ENCODE measurements around the gene CCDC57.
A peak's percentile ranks its signal among the peaks of the same experiment; 100 is the strongest.

DNA sequence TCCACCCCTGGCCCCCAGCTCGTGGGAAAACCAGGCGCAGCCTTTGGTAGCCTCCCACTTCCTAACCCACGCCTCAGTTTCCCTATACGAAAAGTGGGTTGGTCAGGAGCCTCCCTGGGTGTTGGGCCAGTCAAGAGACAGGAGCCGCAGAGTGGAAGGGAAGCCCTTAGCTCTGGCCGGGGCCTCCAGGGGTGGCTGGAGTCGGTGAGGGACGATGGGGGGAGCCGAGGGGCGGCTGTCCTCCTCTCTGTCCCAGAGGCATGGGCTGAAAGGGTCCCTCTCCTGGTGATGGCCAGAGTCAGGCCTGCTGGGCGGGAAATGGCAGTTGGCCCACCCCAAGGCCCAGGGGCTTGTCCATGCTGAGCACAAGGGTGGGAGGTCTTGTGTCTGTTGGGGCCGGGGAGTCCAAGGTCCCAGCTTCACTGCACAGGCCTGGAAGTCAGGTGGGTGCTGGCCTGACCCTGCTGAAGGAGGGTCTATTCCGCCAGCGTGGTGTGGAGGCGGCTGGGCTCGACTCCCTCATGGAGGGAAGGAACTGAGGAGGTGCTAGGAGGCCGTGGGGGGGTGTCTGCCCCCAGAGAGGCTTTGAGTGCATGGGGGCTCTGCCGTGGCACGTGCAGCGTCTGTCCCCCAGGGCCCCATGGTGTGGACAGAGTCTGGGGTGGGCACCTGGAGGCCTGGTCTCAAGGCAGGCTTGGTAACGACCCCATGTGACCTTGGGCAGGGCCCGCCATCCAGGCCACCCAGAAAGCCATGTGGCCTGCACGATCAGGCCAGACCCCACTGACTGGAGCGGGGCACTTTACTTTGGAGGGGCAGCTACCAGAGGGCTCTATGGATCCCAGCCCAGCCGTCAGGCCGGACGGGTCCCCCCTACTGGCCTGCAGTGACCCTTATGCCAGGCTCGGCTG, 17.3 kb upstream of the CCDC57 start:
- TF ChIP-seq, protein P1, sequence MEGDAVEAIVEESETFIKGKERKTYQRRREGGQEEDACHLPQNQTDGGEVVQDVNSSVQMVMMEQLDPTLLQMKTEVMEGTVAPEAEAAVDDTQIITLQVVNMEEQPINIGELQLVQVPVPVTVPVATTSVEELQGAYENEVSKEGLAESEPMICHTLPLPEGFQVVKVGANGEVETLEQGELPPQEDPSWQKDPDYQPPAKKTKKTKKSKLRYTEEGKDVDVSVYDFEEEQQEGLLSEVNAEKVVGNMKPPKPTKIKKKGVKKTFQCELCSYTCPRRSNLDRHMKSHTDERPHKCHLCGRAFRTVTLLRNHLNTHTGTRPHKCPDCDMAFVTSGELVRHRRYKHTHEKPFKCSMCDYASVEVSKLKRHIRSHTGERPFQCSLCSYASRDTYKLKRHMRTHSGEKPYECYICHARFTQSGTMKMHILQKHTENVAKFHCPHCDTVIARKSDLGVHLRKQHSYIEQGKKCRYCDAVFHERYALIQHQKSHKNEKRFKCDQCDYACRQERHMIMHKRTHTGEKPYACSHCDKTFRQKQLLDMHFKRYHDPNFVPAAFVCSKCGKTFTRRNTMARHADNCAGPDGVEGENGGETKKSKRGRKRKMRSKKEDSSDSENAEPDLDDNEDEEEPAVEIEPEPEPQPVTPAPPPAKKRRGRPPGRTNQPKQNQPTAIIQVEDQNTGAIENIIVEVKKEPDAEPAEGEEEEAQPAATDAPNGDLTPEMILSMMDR (IDR thresholded peaks at IDR 0.05 in 8 of 11, conservative IDR thresholded peaks at IDR 0.05 in 3 of 11): no peak
- TF ChIP-seq POLR2AphosphoS5 (IDR thresholded peaks at IDR 0.05) (peak in 1 of 3 donors; percentile 37), POLR2A (IDR thresholded peaks at IDR 0.05) (no peak)
